Liver (tissue), 9 donors: ENCODE results near the gene SOCS3. TPM values are rescaled to one million over a fixed set of nuclear protein-coding genes. Genes with fewer than 3 reads are reported as not detected.

Experiments used
- DNase-seq: peaks from one replicate; pipeline ENCODE4 v3.0.0-alpha.2; 2017; ENCODE audit warnings: low spot score
- H3K27ac ChIP-seq, 2 donors: one replicate each; pipeline ENCODE4 v1.7.0; 2013; ENCODE audit warnings: inconsistent platforms in 2 of 2, low read length in 2 of 2, control low read depth in 1 of 2, low read depth in 1 of 2, mild to moderate bottlenecking in 1 of 2
- H3K27me3 ChIP-seq, 4 donors: one replicate each; pipeline versions ENCODE4 v1.6.1 to v1.7.0; 2013; ENCODE audit warnings: low read length in 3 of 4, inconsistent platforms in 1 of 4, mild to moderate bottlenecking in 1 of 4, moderate library complexity in 1 of 4; ENCODE audit not compliant: control insufficient read depth in 4 of 4, insufficient read depth in 4 of 4
- H3K36me3 ChIP-seq, 4 donors: one replicate each; pipeline versions ENCODE4 v1.6.1 to v1.7.0; 2013; ENCODE audit warnings: low read length in 3 of 4, mild to moderate bottlenecking in 3 of 4, low read depth in 1 of 4, moderate library complexity in 1 of 4; ENCODE audit not compliant: control insufficient read depth in 4 of 4, insufficient read depth in 3 of 4
- H3K4me1 ChIP-seq, 4 donors: one replicate each; pipeline versions ENCODE4 v1.6.1 to v1.7.0; 2013; ENCODE audit warnings: low read length in 3 of 4, mild to moderate bottlenecking in 3 of 4, moderate library complexity in 1 of 4; ENCODE audit not compliant: control insufficient read depth in 4 of 4, insufficient read depth in 4 of 4
- H3K4me3 ChIP-seq, 3 donors: one replicate each; pipeline versions ENCODE4 v1.6.1 to v1.7.0; 2013; ENCODE audit warnings: low read length in 3 of 3, control low read depth in 1 of 3, low read depth in 1 of 3, mild to moderate bottlenecking in 1 of 3
- H3K9ac ChIP-seq, 2 donors: one replicate each; pipeline ENCODE4 v1.7.0; 2013; ENCODE audit warnings: low read length in 2 of 2, mild to moderate bottlenecking in 2 of 2, moderate library complexity in 2 of 2, control low read depth in 1 of 2, low read depth in 1 of 2
- H3K9me3 ChIP-seq, 4 donors: one replicate each; pipeline versions ENCODE4 v1.6.1 to v1.7.0; 2013; ENCODE audit warnings: low read length in 3 of 4; ENCODE audit not compliant: control insufficient read depth in 4 of 4
- ATF3 ChIP-seq: IDR thresholded peaks from 2 replicates; pipeline ENCODE4 v1.6.1; 2016; ENCODE audit warnings: antibody characterized with exemption
- CTCF ChIP-seq: fragments of 150-350 bp; IDR thresholded peaks from 2 replicates; pipeline ENCODE4 v1.5.1; 2017; ENCODE audit warnings: improper control_type of control experiment, low read depth, low read length; ENCODE audit not compliant: missing input control
- EGR1 ChIP-seq, 2 donors: IDR thresholded peaks; 2 replicates each; pipeline ENCODE4 v1.6.1; 2016 to 2018; ENCODE audit warnings: antibody characterized with exemption in 2 of 2, low read depth in 2 of 2
- FOXA1 ChIP-seq: IDR thresholded peaks from 2 replicates; pipeline ENCODE4 v1.6.1; 2016; ENCODE audit warnings: antibody characterized with exemption
- FOXA2 ChIP-seq: IDR thresholded peaks from 2 replicates; pipeline ENCODE4 v1.6.1; 2016; ENCODE audit warnings: antibody characterized with exemption
- GABPA ChIP-seq, 2 donors: IDR thresholded peaks in 1 of 2; conservative IDR thresholded peaks in 1 of 2; 2 replicates each; pipeline ENCODE4 v1.6.1; 2016; ENCODE audit warnings: antibody characterized with exemption in 2 of 2, mild to moderate bottlenecking in 1 of 2, moderate library complexity in 1 of 2
- HNF4A ChIP-seq, 2 donors: conservative IDR thresholded peaks; 2 replicates each; pipeline ENCODE4 v1.6.1; 2016; ENCODE audit warnings: antibody characterized with exemption in 2 of 2, mild to moderate bottlenecking in 2 of 2
- HNF4G ChIP-seq: IDR thresholded peaks from 2 replicates; pipeline ENCODE4 v1.6.1; 2016; ENCODE audit warnings: antibody characterized with exemption
- JUND ChIP-seq, 2 donors: IDR thresholded peaks; 2 replicates each; pipeline ENCODE4 v1.6.1; 2016; ENCODE audit warnings: antibody characterized with exemption in 2 of 2
- MAX ChIP-seq: IDR thresholded peaks from 2 replicates; pipeline ENCODE4 v1.6.1; 2016; ENCODE audit warnings: antibody characterized with exemption
- NR2F2 ChIP-seq: IDR thresholded peaks from 2 replicates; pipeline ENCODE4 v1.6.1; 2016; ENCODE audit warnings: antibody characterized with exemption
- RAD21 ChIP-seq, 2 donors: IDR thresholded peaks; 2 replicates each; pipeline ENCODE4 v1.6.1; 2016; ENCODE audit warnings: antibody characterized with exemption in 2 of 2, mild to moderate bottlenecking in 2 of 2
- REST ChIP-seq: IDR thresholded peaks from 2 replicates; pipeline ENCODE4 v1.6.1; 2016; ENCODE audit warnings: antibody characterized with exemption, mild to moderate bottlenecking
- RXRA ChIP-seq, 2 donors: IDR thresholded peaks; 2 replicates each; pipeline ENCODE4 v1.6.1; 2017 to 2018; ENCODE audit warnings: antibody characterized with exemption in 2 of 2, mild to moderate bottlenecking in 1 of 2
- SP1 ChIP-seq: IDR thresholded peaks from 2 replicates; pipeline ENCODE4 v1.6.1; 2018; ENCODE audit warnings: antibody characterized with exemption, mild to moderate bottlenecking
- TAF1 ChIP-seq: conservative IDR thresholded peaks from 2 replicates; pipeline ENCODE4 v1.6.1; 2016; ENCODE audit warnings: antibody characterized with exemption, mild to moderate bottlenecking
- YY1 ChIP-seq: IDR thresholded peaks from 2 replicates; pipeline ENCODE4 v1.6.1; 2016; ENCODE audit warnings: antibody characterized with exemption, mild to moderate bottlenecking
- ZBTB33 ChIP-seq: IDR thresholded peaks from 2 replicates; pipeline ENCODE4 v1.6.1; 2016; ENCODE audit warnings: antibody characterized with exemption
- WGBS: extraction: QIAGEN DNeasy Blood & Tissue Kit; methylation state at CpG from one replicate; pipeline ENCODE4 v1.1.7; 2013; 5-methylcytosine and 5-hydroxymethylcytosine counted together
- polyA plus RNA-seq, 2 donors: library from polyadenylated mRNA; stranded (reverse) in 1 of 2; unstranded in 1 of 2; fragments of 200-250 nt in 1 of 2; fragments of >200 nt in 1 of 2; fragmentation: Nextera tagmentation in 1 of 2; extraction: Ambion mirVana in 1 of 2; gene quantifications; one replicate each; pipeline versions ENCODE4 v1.2.1 to v1.2.3, GENCODE V29; 2013 to 2015
- total RNA-seq, 2 donors: library from RNA; depleted of rRNA; stranded (reverse); fragments of >200 nt; gene quantifications; one replicate each; pipeline ENCODE4 v1.2.3, GENCODE V29; 2014
- donor health status: healthy.
- donor health status: healthy.
- donor health status: healthy.
- donor health status: healthy.
- donor health status: healthy.

The SOCS3 gene
- total and polyA plus RNA-seq, 4 donors, result 12.2 to 48.0 (median 18.3) TPM

DNA sequence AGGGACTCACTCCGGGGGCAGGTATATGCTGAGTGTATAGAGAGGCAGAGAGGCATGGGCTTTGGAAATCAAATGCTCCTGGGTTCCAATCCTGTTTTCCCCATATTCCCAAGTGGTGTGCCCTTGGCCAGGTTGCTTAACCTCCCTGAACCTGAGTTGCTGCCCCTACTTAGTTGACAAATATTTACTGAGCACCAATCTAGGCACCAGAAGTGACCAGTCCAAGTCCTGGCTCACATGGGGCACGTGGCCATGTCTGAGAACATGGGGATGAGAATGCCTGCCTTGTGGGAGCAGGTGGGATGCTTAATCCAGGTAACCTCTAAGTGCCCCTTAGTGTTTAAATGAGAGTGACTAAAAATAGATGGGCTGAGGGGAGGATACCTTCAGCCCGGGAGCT lies 4.2 kb downstream of the SOCS3 start (continued):
- no peak for TF ChIP-seq EGR1 (IDR thresholded peaks at IDR 0.05; ENCODE audit: low read depth in 2 of 2)

DNA sequence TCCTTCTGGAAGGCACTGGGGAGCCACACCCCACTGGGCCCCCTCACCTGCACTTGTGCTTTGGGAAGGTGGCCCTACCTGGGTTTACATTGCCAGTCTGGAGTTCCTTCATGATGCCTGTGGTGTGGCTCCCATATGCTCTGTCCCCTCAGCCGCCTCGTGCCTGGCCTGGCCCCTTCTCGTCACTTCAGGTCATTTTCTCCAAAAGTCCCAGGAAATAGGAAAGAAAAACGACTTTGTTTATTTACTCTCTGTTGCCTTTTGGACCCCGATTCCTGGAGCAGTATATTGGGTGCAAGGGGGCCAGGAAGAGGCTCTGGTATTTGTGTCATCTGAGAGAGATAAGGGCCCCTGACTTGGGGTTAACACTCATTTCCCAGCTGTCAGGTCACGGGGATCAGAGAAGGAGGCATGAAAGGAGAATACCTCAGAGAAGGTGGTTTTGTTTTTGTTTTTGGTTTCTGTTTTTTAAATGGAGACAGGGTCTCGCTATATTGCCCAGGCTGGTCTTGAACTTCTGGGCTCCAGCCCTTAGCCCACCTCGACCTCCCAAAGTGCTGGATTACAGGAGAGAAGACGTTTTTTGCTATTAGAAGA lies 4.7 kb downstream of the SOCS3 start:
- 40% methylated on average over 9 of the region's 9 CpGs for WGBS
- Histone ChIP-seq H3K27me3 (no peaks in the 10 kb centered on the region), H3K4me3 (no peak overlapping the region), H3K36me3 (peaks cover 0 to 16% (median 6%) of the 10 kb centered on the region in 4 donors), H3K4me1 (peaks cover 20 to 64% (median 54%) of the 10 kb centered on the region in 4 donors), H3K27ac (peak overlapping the region; percentile 17 to 68), H3K9ac (peak overlapping the region in 1 of 2 donors; percentile 58), H3K9me3 (no peaks in the 10 kb centered on the region)
- no peak for TF ChIP-seq RAD21 (IDR thresholded peaks at IDR 0.05)
- TF ChIP-seq CTCF, result no peak
- peak; percentile 69 for TF ChIP-seq MAX
- peak; percentile 26 to 59 for TF ChIP-seq RXRA (IDR thresholded peaks at IDR 0.05)
- TF ChIP-seq TAF1, result no peak
- TF ChIP-seq YY1, result peak; percentile 8
- TF ChIP-seq REST, result no peak
- TF ChIP-seq JUND (IDR thresholded peaks at IDR 0.05), result peak; percentile 6 to 26
- TF ChIP-seq GABPA (IDR thresholded peaks at IDR 0.05 in 1 of 2, conservative IDR thresholded peaks at IDR 0.05 in 1 of 2), result no peak
- no peak for TF ChIP-seq FOXA1
- peak; percentile 41 for TF ChIP-seq FOXA2
- TF ChIP-seq NR2F2, result no peak
- no peak for TF ChIP-seq ATF3
- TF ChIP-seq SP1, result peak; percentile 51
- peak; percentile 36 for TF ChIP-seq HNF4G
- TF ChIP-seq HNF4A (conservative IDR thresholded peaks at IDR 0.05), result peak; percentile 68 to 82
- TF ChIP-seq ZBTB33, result no peak
- peak in 1 of 2 donors; percentile 59 for TF ChIP-seq EGR1 (IDR thresholded peaks at IDR 0.05; ENCODE audit: low read depth in 2 of 2)
- DNase-seq, result no peak
